Kidney glomerular epithelial cell (primary cell): Measurements from ENCODE around the gene EPAS1.

ENCODE experiments used
- DNase-seq: peaks from one replicate; lab custom pipeline; 2025; lab: John Stamatoyannopoulos, UW

Gene EPAS1

DNA sequence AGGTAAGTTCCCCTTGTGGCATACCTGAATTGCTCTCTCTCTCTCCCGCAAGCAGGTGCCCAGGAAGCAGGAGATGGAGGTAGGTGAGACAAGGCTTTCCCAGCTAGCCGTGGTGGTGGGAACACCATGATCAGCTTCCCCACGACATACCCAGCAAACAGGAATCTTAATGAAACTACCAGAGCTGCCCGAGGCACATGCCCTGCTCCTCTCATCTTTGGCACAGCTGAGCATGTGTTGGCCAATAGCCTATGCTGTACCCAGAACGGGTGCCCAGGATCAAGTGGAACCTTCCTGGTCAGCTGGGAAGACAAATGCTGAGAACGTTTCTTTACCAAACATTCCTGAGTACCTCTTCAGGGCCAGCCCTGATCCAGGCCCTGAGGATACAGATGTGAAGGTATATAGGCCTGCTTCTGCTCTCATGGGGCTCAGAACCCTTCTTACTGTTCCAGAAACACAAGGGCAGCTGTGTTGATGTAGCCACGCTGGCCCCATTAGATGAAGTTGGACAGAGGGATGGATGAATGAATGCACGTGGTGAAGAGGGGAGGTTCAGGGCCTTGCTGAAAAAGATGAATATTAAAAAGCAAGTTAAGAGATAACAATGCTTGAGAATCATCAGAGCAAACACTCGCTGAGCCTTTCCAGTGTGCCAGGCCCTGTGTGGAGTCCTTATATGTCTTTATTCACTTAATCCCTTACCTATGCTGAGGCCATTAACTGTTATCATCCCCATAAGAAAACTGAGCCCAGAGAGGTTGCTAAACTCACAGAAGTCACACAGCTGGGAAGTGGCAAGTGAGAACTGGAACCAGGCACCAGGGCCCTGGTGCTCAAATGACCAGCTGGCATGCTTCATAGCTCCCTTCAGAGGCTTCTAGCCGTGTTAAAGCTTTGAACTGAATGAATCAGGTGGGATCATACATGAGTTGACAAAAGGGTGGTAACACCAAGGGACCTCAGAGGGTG is 113.4 kb downstream of the EPAS1 start:
- no peak for DNase-seq

GRCh38 chr2:46411245-46411641 is 114.0 kb downstream of the EPAS1 start:
- DNase-seq, result peak; percentile 39

GRCh38 chr2:46411985-46412384 is 114.8 kb downstream of the EPAS1 start:
- DNase-seq, result no peak

DNA sequence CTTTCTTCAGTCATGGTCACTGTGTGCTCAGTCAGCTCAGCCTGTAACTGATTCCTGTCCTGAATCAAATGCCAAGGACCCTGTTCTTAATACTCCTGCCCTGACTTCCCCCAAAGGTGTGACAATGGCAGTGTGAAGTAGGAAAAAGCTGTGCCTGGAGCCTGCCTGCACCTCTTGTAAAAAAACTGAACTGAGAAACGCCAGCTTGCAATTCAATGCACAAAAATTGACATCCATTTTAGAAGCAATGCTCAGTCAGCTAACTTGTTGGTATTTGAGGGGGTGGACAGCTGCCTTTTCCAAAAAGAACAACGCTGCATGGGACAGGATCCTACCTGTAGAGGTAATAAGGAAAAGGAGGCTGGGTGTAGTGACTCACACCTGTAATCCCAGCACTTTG is 115.9 kb downstream of the EPAS1 start:
- DNase-seq, result no peak

- no peak for DNase-seq
These were observed 116.4 kb downstream of the EPAS1 start for GRCh38 chr2:46413631-46414030.

DNA sequence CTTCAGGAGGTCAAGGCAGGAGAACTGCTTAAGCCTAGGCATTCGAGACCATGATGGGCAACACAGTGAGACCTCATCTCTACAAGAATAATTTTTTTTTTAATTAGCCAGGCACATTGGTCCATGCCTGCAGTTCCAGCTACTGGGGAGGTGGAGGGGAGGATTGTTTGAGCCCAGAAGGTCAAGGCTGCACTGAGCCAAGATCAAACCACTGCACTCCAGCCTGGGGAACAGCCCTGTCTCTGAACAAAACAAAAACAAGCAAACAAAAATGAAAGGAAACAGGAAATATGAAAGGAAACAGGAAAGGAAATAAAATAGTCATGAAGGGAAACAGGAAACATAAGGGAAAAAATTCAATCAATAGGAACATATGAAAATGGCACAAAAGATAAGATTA is 117.5 kb downstream of the EPAS1 start:
- no peak for DNase-seq

DNA sequence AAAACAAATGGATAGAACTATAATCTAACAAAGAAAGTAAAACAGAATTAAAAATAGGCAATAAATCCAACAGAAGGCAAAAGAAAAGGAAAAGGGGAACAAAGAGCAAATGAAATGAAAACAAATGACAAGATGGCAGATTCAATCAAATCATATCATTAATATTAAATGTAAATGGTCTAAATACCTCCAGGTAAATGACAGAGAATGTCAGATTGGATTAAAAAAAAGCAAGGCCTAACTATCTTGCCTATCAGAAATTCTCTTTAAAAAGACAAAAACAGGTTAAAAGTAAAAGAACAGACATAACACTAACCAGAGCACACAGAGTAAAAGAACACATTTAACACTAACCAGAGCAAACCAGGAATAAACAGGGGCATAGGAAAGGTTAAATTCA is 119.1 kb downstream of the EPAS1 start:
- no peak for DNase-seq

DNA sequence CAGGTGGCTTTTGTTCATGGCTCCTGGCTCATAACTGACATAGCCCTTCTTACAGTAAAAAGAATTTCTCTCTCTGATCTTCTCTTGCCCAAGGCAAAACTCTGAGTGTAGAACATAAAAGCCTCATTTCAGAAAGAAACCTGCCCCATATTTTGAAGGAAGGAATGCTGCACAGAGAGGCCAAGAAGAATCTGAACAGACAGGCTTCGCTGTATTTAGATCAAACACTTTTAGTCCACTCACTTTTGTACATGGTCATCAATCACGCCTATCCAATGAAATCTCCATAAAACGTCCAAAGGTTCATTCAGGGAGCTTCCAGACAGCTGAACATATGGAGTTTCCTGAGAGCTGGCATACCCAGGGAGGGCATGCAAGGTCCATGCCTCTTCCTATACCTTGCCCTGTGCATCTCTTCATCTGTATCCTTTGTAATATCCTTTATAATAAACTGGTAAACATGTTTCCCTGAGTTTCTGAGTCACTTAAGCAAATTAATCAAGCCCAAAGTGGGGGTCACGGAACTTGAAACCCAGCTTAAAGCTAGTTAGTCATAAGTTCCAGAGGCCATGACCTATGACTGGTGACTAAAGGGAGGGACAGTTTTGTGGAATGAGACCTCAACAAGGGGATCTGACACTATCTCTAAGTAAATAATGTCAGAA is 119.7 kb downstream of the EPAS1 start:
- DNase-seq, result no peak

DNA sequence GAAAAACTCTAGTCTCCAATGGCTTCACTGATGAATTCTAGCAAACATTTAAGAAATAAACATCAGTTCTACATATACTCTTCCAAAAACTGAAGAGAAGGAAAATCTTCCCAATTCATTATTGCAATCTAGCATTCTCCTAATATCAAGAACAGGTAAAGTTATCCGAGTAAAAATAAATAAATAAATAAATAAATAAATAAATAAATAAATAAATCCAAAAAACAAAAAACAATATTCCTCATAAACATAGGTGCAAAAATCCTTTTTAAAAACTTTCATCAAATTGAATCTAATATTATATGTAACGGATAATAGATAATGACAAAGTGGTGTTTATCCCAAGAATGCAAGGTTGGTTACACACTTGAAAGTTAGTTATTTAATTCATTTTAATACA is 123.7 kb downstream of the EPAS1 start:
- no peak for DNase-seq

- no peak for DNase-seq
These were observed 124.2 kb downstream of the EPAS1 start for GRCh38 chr2:46421361-46421760.

DNA sequence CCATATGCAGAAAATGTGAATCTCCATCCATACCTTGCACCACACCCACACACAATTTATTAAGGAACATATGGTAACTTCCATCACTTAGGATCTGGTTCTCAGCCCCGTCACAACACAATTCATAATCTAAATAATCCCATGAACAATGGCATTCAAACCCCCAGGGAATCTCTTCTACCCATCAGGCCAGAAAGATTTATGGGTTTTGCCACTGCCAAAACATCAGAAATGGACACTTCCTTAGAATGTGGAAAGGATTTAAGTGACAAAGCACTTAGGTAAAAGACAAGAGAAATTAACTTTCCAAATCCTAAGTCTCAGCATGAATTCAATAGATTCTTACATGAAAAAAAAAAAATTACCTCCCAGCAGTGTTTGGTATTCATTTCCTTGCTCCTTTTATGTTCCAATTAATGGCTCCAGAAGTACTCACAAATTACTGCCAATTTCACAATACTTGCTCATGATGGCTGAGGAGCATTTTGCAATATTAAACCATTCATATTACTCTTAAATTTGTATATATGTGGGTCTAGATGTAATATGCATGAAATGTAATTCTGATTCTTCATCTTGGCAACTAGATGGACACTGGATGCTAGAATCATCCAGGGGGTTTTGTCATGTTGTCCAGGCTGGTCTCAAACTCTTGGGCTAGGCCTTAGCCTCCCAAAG is 125.6 kb downstream of the EPAS1 start:
- DNase-seq, result no peak

DNA sequence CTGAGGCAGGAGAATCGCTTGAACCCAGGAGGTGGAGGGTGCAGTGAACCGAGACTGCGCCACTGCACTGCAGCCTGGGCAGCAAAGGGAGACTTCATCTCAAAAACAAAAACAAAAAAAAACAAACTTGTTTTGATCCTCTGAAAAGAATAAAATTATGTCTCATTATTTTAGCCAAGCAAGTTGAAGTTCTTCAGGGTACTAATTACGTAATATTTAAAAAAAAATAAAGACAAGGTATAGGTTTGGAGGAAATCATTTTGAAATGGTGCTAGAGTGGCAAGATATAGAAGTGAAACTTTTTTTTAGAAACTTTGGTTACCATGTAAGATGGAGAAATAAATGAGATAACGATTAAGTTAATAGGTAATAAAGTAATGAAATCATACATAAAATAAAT is 127.7 kb downstream of the EPAS1 start:
- no peak for DNase-seq

- DNase-seq, result no peak
These were observed 131.8 kb downstream of the EPAS1 start for GRCh38 chr2:46428911-46429436.

- DNase-seq, result no peak
These were observed 133.2 kb downstream of the EPAS1 start for GRCh38 chr2:46430413-46430812.

DNA sequence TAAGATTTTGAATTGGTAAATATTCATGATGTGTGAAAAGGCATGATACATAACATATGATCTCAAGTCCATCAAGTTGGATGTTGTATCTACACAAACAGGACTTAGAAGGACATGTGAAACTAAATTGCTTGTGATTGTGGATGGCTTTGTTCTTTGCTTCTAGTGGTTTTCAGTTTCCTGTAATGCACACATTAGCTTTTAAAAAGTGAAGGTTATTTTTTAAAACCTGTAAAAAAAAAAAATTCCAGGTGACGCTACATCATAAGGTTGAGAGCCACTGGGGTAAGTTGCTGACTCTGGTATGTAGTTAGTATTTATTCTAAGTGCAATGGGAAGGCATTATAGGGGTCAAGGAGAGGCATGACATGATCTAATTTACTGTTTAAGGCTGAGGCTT is 133.8 kb downstream of the EPAS1 start:
- DNase-seq, result no peak

GRCh38 chr2:46431481-46432235 is 134.5 kb downstream of the EPAS1 start:
- DNase-seq, result no peak

DNA sequence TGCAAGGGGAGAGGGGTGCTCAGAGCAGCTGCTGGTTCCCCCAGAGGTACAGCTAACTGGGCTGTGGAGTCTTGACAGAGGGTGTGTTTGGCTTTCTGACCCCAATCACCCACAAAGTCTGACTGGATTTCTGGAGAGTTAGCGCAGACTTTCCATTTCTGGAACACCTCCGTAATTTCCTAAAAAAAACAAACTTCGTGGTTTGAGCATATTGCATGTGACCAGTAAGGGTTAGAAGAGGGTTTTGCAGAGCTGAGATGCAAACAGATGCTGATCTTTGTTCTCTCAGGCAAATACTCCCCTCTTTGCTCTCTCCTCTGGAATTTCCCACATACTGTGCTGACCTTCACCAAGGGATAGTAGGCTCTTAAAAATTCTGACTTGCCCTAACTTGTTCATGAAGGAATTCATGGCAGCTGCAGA is 137.7 kb downstream of the EPAS1 start:
- no peak for DNase-seq

GRCh38 chr2:46435353-46435752 is 138.1 kb downstream of the EPAS1 start:
- DNase-seq, result no peak

GRCh38 chr2:46435796-46436360 is 138.7 kb downstream of the EPAS1 start:
- DNase-seq, result no peak
